Caco-2 (cell line): Measurements from ENCODE around the gene LARP7. TPM values are rescaled to one million over a fixed set of nuclear protein-coding genes. Genes with fewer than 3 reads are reported as not detected.
"Not testable (repeated sequence)": the region's sequence is repeated elsewhere in the genome, so short reads cannot be mapped to it uniquely, and the experiment has no call there.

ENCODE experiments used
- BruUV-seq: library from RNA; stranded (reverse); fragments of 400-500 nt; replicated peaks from 2 replicates; lab custom pipeline; 2021; lab: Mats Ljungman, UMichigan
- CTCF ChIA-PET: fragments of 300-600 bp; sonication (Branson Sonifier 250); formaldehyde crosslinking; loops from one replicate; lab custom pipeline; 2022; ENCODE audit warnings: antibody characterized with exemption; lab: Charles Lee
- POLR2A ChIA-PET: fragments of 300-600 bp; sonication (Branson Sonifier 250); formaldehyde crosslinking; loops from one replicate; lab custom pipeline; 2022; ENCODE audit warnings: antibody characterized with exemption; lab: Charles Lee
- DNase-seq, 2 experiments: peaks; one replicate each; pipeline versions ENCODE4 v3.0.0 to v3.0.0-alpha.2; 2020 to 2022
- H3K27me3 ChIP-seq: replicated peaks from 2 replicates; pipeline ENCODE4 v1.6.0; 2011; ENCODE audit warnings: low read length; ENCODE audit not compliant: control insufficient read depth, insufficient read depth
- H3K36me3 ChIP-seq: 2 replicates; pipeline ENCODE4 v1.5.1; 2011; ENCODE audit warnings: low read length; ENCODE audit not compliant: control insufficient read depth, insufficient read depth
- H3K4me1 ChIP-seq: fragments of 250-450 bp; sonication (Bioruptor Pico); 2 replicates; pipeline ENCODE4 v1.5.1; 2020; ENCODE audit warnings: mild to moderate bottlenecking
- H3K4me3 ChIP-seq: 2 replicates; pipeline ENCODE4 v1.5.1; 2011; ENCODE audit warnings: low read depth, mild to moderate bottlenecking, control low read depth, low read length
- H3K9me3 ChIP-seq: fragments of 250-450 bp; sonication (Bioruptor Pico); 2 replicates; pipeline ENCODE4 v1.5.1; 2020; ENCODE audit warnings: mild to moderate bottlenecking, moderate library complexity
- H3K27ac Mint-ChIP-seq: one replicate; pipeline ENCODE4 v1.8.0; 2022; ENCODE audit warnings: mixed read lengths; ENCODE audit not compliant: unreplicated experiment
- H3K27me3 Mint-ChIP-seq: one replicate; pipeline ENCODE4 v1.8.0; 2022; ENCODE audit warnings: mixed read lengths; ENCODE audit not compliant: insufficient read depth, unreplicated experiment
- H3K36me3 Mint-ChIP-seq: one replicate; pipeline ENCODE4 v1.8.0; 2022; ENCODE audit warnings: mild to moderate bottlenecking, mixed read lengths; ENCODE audit not compliant: insufficient read depth, unreplicated experiment
- H3K4me1 Mint-ChIP-seq: one replicate; pipeline ENCODE4 v1.8.0; 2022; ENCODE audit warnings: low read depth, mixed read lengths; ENCODE audit not compliant: unreplicated experiment
- H3K4me3 Mint-ChIP-seq: one replicate; pipeline ENCODE4 v1.8.0; 2022; ENCODE audit warnings: mild to moderate bottlenecking, moderate library complexity, mixed read lengths; ENCODE audit not compliant: unreplicated experiment
- H3K9me3 Mint-ChIP-seq: one replicate; pipeline ENCODE4 v1.8.0; 2022; ENCODE audit warnings: mixed read lengths; ENCODE audit not compliant: unreplicated experiment
- CTCF ChIP-seq, 2 experiments: fragments of 200-600 bp in 1 of 2; IDR thresholded peaks; 1 replicate in 1 of 2; 2 replicates in 1 of 2; pipeline versions ENCODE4 v1.5.1 to v1.8.0; 2011 to 2022; ENCODE audit warnings: antibody characterized with exemption in 1 of 2, control low read depth in 1 of 2, inconsistent platforms in 1 of 2, low read depth in 1 of 2, low read length in 1 of 2, mild to moderate bottlenecking in 1 of 2, moderate library complexity in 1 of 2; ENCODE audit not compliant: insufficient read depth in 1 of 2, severe bottlenecking in 1 of 2, unreplicated experiment in 1 of 2
- intact Hi-C: fragments of 100-400 bp; cut with micrococcal nuclease; formaldehyde crosslinking; loops from one replicate; pipeline ENCODE4 v1.10.0; 2022; ENCODE audit not compliant: unreplicated experiment
- total RNA-seq: library from RNA; stranded (reverse); gene quantifications from 2 replicates; pipeline ENCODE4 v1.2.3, GENCODE V29; 2022

LARP7 gene
- total RNA-seq, 1 experiment from 2014 or later, result 38.0 TPM

- peaks cover 6% of the 10 kb centered on the region for H3K36me3 Mint-ChIP-seq
- Histone ChIP-seq H3K27me3 (no peaks in the 10 kb centered on the region), H3K4me3 (no peak overlapping the region), H3K36me3 (no peaks in the 10 kb centered on the region), H3K4me1 (no peaks in the 10 kb centered on the region), H3K9me3 (no peaks in the 10 kb centered on the region)
- peak; percentile 54 to 62 for TF ChIP-seq CTCF (IDR thresholded peaks at IDR 0.05; ENCODE audit: insufficient read depth in 1 of 2, low read depth in 1 of 2, low read length in 1 of 2, severe bottlenecking in 1 of 2, unreplicated experiment in 1 of 2)
- no peak overlapping the region for H3K27ac Mint-ChIP-seq
- POLR2A ChIA-PET, result interaction anchor here (0.6 kb wide), 1 partner anchor 269 kb away, joined by 5 read pairs; no protein-coding TSS in a partner anchor
- DNase-seq, result peak in 1 of 2 experiments; percentile 61
- CTCF ChIA-PET, result interaction anchor here (1.0 kb wide), 1 partner anchor 161 kb away, joined by 4 read pairs; no protein-coding TSS in a partner anchor
- no peaks in the 10 kb centered on the region for H3K9me3 Mint-ChIP-seq
- intact Hi-C loops, result loop anchor here (1.0 kb wide), 2 partner anchors 80 to 276 kb away; no protein-coding TSS in a partner anchor
- BruUV-seq, result no TSS peak
- H3K27me3 Mint-ChIP-seq, result no peaks in the 10 kb centered on the region
- H3K4me1 Mint-ChIP-seq, result no peaks in the 10 kb centered on the region
- no peak overlapping the region for H3K4me3 Mint-ChIP-seq
These were observed 32.4 kb upstream of the LARP7 start for GRCh38 chr4:112604589-112604988.

GRCh38 chr4:112612814-112613213 is 24.1 kb upstream of the LARP7 start:
- H3K4me3 Mint-ChIP-seq, CTCF ChIA-PET, H3K27me3 ChIP-seq, H3K27ac Mint-ChIP-seq, POLR2A ChIA-PET, H3K4me1 ChIP-seq, H3K4me3 ChIP-seq, H3K27me3 Mint-ChIP-seq, H3K9me3 Mint-ChIP-seq, H3K36me3 Mint-ChIP-seq, H3K36me3 ChIP-seq, BruUV-seq, H3K4me1 Mint-ChIP-seq, intact Hi-C loops, H3K9me3 ChIP-seq, DNase-seq: not testable (repeated sequence)

GRCh38 chr4:112616984-112617383 is 20.0 kb upstream of the LARP7 start:
- CTCF ChIA-PET, result interaction anchor here (0.7 kb wide), 1 partner anchor 184 kb away, joined by 3 read pairs; no protein-coding TSS in a partner anchor
- Mint-ChIP-seq H3K36me3 (no peaks in the 10 kb centered on the region), H3K27ac (no peak overlapping the region), H3K4me1 (no peaks in the 10 kb centered on the region), H3K9me3 (no peaks in the 10 kb centered on the region), H3K27me3 (no peaks in the 10 kb centered on the region), H3K4me3 (no peak overlapping the region)
- intact Hi-C loops, result no loop called here
- POLR2A ChIA-PET, result no interaction called here
- BruUV-seq, result no TSS peak
- no peak for DNase-seq
- H3K27me3 ChIP-seq, result no peaks in the 10 kb centered on the region
- no peaks in the 10 kb centered on the region for H3K9me3 ChIP-seq
- no peak for TF ChIP-seq CTCF (IDR thresholded peaks at IDR 0.05; ENCODE audit: insufficient read depth in 1 of 2, low read depth in 1 of 2, low read length in 1 of 2, severe bottlenecking in 1 of 2, unreplicated experiment in 1 of 2)
- H3K4me1 ChIP-seq, result no peaks in the 10 kb centered on the region
- no peaks in the 10 kb centered on the region for H3K36me3 ChIP-seq
- no peak overlapping the region for H3K4me3 ChIP-seq
